ENCODE results near the gene COX15. TPM values are rescaled to one million over a fixed set of nuclear protein-coding genes. Genes with fewer than 3 reads are reported as not detected.

COX15 gene
- polyA plus RNA-seq, 1 donor (not counting 4 experiments of a cell fraction or from before 2014, with no cell fraction given), result 27.1 TPM

DNA sequence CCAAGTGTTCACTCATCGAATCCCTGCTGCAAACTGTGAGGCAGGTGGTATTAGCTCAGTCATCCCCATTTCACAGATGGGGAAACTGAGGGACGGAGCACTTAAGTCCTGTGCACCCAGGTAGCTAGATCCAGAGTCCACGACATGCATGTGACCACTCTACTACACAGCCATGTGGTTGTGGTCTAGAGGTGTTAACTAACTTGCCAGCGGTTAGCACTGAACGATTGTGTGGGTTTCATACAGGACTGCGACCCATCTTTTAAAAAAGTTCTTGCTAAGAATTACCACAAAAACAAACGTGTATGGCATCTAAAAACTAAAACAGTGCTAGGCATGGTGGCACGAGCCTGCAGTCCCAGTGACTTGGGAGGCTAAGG, 34.4 kb upstream of the COX15 start:
- DNase-seq (ENCODE audit: low read depth, low spot score), result no peak
- H3K9me3 ChIP-seq (ENCODE audit: control insufficient read depth, low read depth, low read length), result no peaks in the 10 kb centered on the region
- no peak overlapping the region for H2AFZ ChIP-seq (ENCODE audit: control insufficient read depth, low read length)
- H3K27me3 ChIP-seq (ENCODE audit: control insufficient read depth, extremely low read depth, insufficient read depth, low read length), result no peaks in the 10 kb centered on the region
- H3K4me2 ChIP-seq (ENCODE audit: control insufficient read depth, extremely low read depth, insufficient read depth, low read depth, low read length), result no peak overlapping the region
- dilution Hi-C loops (cut with MboI; ENCODE audit: extremely low pct_ligation_motif_present, low sequenced_read_pairs), result no loop called here
- TF ChIP-seq EZH2 (IDR thresholded peaks at IDR 0.05; ENCODE audit: low read length) (no peak), CTCF (optimal IDR thresholded peaks at IDR 0.05 in 1 of 3, IDR thresholded peaks at IDR 0.05 in 1 of 3, conservative IDR thresholded peaks at IDR 0.05 in 1 of 3; ENCODE audit: extremely low read depth in 1 of 3, insufficient read depth in 2 of 3, low read length in 3 of 3) (no peak)
- no peaks in the 10 kb centered on the region for H3K79me2 ChIP-seq (ENCODE audit: control insufficient read depth, insufficient read depth, low read length)
- H4K20me1 ChIP-seq (ENCODE audit: control insufficient read depth, extremely low read depth, insufficient read depth, low read length), result no peaks in the 10 kb centered on the region
- no peak overlapping the region for H3K27ac ChIP-seq (ENCODE audit: control insufficient read depth, insufficient read depth, low read length)
- no peak overlapping the region for H3K9ac ChIP-seq (ENCODE audit: control insufficient read depth, extremely low read depth, insufficient read depth, low read length)
- no peak overlapping the region for H3K4me3 ChIP-seq (ENCODE audit: control insufficient read depth in 2 of 3, extremely low read depth in 1 of 3, insufficient read depth in 2 of 3, low read depth in 1 of 3, low read length in 3 of 3)
- no peaks in the 10 kb centered on the region for H3K36me3 ChIP-seq (ENCODE audit: control insufficient read depth in 2 of 2, extremely low read depth in 1 of 2, insufficient read depth in 2 of 2, low read length in 2 of 2)
- H3K9me1 ChIP-seq (ENCODE audit: control insufficient read depth, extremely low read depth, insufficient read depth, low read length), result no peaks in the 10 kb centered on the region
- no peaks in the 10 kb centered on the region for H3K4me1 ChIP-seq (ENCODE audit: control insufficient read depth, extremely low read depth, insufficient read depth, low read length)
- FAIRE-seq, result no peak

DNA sequence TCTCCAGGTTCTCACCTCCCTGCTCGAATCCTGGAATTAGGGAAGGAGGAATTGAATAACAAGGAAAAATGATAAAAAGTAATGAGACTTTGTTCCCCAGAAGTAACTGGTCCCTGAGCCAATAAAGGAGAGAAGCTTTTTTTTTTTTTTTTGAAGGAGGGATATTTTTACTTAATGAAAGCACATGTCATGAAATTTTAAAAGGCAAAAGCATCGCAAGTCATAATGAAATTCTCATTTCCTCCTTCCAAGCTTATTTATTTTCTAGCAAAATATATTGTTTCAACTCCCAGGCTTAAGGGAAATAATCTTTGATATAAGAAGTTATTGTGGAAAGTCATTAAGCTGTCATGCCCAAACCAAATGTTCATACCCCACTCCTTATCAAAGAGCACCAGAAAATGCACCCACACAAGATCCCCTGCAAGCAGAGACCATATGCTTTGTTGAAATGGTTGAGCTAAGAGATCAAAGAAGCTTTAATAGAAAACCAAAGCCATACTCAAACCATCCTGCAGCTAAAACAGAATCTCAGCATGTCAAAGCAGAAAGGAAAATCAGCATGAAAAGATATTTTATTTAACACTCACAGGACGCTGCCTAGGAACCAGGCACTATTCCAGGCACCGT, 33.9 kb upstream of the COX15 start:
- H3K36me3 ChIP-seq (ENCODE audit: control insufficient read depth in 2 of 2, extremely low read depth in 1 of 2, insufficient read depth in 2 of 2, low read length in 2 of 2), result no peaks in the 10 kb centered on the region
- no peaks in the 10 kb centered on the region for H3K9me3 ChIP-seq (ENCODE audit: control insufficient read depth, low read depth, low read length)
- H3K9ac ChIP-seq (ENCODE audit: control insufficient read depth, extremely low read depth, insufficient read depth, low read length), result no peak overlapping the region
- no peaks in the 10 kb centered on the region for H3K79me2 ChIP-seq (ENCODE audit: control insufficient read depth, insufficient read depth, low read length)
- H2AFZ ChIP-seq (ENCODE audit: control insufficient read depth, low read length), result no peak overlapping the region
- no peaks in the 10 kb centered on the region for H3K9me1 ChIP-seq (ENCODE audit: control insufficient read depth, extremely low read depth, insufficient read depth, low read length)
- no peak overlapping the region for H3K27ac ChIP-seq (ENCODE audit: control insufficient read depth, insufficient read depth, low read length)
- FAIRE-seq (no peak), DNase-seq (ENCODE audit: low read depth, low spot score) (no peak)
- no peaks in the 10 kb centered on the region for H4K20me1 ChIP-seq (ENCODE audit: control insufficient read depth, extremely low read depth, insufficient read depth, low read length)
- TF ChIP-seq CTCF (optimal IDR thresholded peaks at IDR 0.05 in 1 of 3, IDR thresholded peaks at IDR 0.05 in 1 of 3, conservative IDR thresholded peaks at IDR 0.05 in 1 of 3; ENCODE audit: extremely low read depth in 1 of 3, insufficient read depth in 2 of 3, low read length in 3 of 3), result no peak
- no peak for TF ChIP-seq EZH2 (IDR thresholded peaks at IDR 0.05; ENCODE audit: low read length)
- no peaks in the 10 kb centered on the region for H3K4me1 ChIP-seq (ENCODE audit: control insufficient read depth, extremely low read depth, insufficient read depth, low read length)
- no peaks in the 10 kb centered on the region for H3K27me3 ChIP-seq (ENCODE audit: control insufficient read depth, extremely low read depth, insufficient read depth, low read length)
- dilution Hi-C loops (cut with MboI; ENCODE audit: extremely low pct_ligation_motif_present, low sequenced_read_pairs), result no loop called here
- H3K4me2 ChIP-seq (ENCODE audit: control insufficient read depth, extremely low read depth, insufficient read depth, low read depth, low read length), result no peak overlapping the region
- no peak overlapping the region for H3K4me3 ChIP-seq (ENCODE audit: control insufficient read depth in 2 of 3, extremely low read depth in 1 of 3, insufficient read depth in 2 of 3, low read depth in 1 of 3, low read length in 3 of 3)

Data from keratinocyte (primary cell).